HG03175 (cell line): Measurements from ENCODE around the gene SWI5.

Experiments
- ATAC-seq: cut with Tn5 transposase; IDR thresholded peaks from one replicate; pipeline ENCODE4 v1.9.1; 2021; ENCODE audit warnings: mild to moderate bottlenecking, moderate library complexity; ENCODE audit not compliant: unreplicated experiment

Gene SWI5

DNA sequence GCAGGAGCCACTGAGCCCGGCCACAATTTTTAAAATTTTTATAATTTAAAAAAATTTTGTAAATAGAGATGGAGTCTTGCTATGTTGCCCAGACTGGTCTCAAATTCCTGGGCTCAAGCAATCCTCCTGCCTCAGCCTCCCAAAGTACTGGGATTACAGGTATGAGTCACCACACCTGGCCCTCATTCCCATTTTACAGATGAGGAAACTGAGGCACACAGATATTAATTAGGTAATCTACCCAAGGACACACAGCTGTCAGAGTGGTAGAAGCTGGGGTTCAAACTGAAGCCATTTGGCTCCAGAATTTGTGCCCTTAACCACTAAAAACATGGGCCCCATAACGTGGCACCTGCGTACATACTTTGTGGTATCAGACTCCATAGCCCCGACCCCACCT, 38.6 kb downstream of the SWI5 start:
- ATAC-seq: no peak

DNA sequence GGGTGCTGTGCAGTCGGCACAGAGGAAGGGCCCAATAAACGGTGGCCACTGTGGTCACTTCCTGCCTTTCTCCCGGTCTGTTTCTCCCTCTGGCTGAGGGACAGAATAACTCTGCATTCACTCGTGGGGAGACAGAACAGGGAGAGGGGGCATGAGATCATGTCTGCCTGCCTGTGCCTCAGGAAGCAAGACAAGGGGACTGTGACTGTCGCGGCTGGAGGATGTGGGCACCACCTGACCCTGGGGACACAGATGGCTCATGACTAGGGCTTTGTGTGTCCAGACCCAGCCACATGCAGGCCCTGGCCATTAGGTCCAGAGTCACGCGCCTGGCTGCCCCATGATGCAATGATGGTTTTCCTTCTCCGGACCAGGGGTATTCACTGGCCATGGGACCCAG, 40.3 kb downstream of the SWI5 start:
- ATAC-seq: no peak

DNA sequence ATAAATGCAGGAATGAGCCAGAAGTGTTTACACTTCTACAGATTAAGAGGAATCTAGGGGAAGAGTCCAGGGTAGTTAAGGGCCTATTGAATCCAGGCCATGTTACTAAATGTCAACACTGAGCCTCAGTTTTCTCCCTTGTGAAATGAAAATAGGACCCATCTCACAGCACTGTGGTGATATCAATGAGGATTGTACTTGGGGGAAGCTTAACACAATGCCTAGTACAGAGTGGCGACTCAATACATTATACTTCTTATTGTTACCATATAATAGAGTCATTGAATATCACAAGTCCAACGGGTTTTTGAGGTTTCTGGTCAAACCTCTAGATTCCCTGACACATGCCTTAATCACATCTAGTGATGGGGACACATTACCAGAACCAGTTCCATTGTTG, 41.6 kb downstream of the SWI5 start:
- ATAC-seq: no peak

DNA sequence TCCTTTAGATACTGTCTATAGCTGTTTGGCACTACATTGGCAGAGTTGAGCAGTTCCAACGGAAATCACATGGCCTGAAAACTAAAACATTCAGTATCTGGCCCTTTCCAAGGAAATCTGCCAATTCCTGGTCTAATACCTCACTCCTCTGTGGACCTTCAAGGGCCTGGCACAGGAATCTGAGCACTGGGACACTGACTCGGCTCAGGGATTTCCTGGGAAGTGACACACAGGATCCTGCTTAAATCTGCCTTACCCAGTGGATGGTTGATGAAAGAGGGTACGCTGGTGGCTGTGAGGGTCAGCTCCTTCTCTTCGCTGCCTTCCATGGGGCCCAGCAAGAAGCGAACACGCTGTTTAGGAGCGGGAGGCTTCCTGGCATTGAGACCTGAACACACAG, 45.3 kb downstream of the SWI5 start:
- no peak for ATAC-seq

DNA sequence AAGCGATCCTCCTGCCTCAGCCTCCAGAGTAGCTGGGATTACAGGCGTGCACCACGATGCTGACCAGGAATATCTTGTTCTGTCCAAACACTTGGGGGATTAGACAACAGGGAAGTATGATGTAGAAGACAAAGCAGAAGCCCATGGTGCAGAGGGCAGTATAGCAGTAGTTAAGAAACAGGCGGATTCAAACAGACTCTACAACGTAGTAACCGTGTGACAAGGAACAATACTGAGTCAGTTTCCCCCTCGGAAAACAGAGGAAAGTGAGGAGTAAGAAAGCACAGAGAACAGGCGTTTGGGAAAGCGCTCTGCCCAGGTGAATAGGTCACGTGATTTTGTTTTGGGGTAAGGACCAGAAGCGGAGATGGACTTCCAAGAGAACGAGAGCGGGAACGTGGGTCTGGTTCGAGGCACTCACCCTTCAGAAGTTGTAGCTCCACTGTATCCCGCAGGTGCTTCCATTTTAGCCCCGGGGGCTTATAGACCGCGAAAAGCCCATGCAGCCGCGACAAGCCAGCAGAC, 45.9 kb downstream of the SWI5 start:
- peak; percentile 6 for ATAC-seq

DNA sequence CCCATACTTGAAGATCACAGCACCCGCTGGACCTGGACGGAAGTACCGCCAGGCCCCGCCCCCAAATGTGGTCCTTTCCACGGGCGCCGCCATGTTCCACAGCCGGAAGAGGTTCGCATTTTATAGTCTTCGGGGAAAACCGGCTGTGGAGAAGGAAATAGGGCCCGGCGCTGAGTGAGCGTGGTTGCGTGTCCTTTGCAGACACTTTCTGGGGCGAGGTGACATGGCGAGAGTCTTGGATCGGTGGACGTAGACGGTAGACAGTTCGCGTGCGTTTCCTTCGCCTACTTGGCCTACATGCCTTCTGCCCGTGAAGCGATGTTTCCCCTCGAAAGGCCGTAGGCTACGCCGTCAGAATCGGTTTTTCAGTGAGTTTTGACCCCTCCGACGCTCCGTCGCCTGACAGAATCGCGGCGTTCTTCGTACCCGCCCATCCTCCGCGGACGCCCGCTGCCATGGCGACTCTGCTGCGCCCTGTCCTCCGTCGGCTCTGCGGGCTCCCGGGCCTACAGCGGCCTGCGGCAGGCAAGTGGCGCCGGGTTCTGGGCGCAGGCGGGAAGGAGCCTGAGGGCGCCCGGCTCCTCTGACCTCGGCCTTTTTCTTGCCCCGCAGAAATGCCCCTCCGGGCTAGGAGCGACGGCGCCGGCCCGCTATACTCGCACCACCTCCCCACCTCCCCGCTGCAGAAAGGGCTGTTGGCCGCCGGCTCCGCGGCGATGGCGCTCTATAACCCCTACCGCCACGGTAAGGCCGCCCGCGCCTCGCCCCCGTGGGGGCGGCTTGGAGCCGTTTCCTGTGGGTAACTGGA, 46.5 kb downstream of the SWI5 start, which contains the start of the genes COQ4 and TRUB2:
Gene COQ4 (plus strand): TSS at position 436 of the 808 bp plus-strand sequence. CDS start 20 bp downstream, at position 456.
Gene TRUB2 (minus strand): TSS at position 44 of the 808 bp plus-strand sequence. CDS start 39 bp downstream, at position 5.
- ATAC-seq: peak; percentile 82

DNA sequence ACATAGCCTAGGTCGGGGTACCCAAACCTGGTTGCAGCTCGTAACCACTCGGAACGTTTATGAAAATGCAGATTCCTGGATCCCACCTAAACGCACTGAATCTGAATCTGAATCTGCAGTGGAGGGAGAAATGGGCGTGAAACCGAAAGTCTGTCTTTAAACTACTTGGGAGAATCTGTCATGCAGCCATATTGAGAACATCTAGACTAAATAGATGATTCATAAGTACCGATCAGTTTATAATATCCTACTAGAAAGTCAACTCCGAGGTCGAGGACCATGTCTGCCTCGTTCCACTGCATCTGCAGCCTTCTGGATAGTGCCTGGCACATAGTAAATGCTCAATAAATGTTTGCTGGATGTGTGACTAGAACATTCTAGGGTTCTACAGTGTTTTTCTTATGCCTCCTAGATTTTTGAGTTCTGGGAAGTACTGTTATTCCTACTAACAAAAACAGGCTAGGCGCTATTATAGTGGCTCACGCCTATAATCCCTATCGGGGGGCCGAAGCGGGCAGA, 47.2 kb downstream of the SWI5 start:
- no peak for ATAC-seq

DNA sequence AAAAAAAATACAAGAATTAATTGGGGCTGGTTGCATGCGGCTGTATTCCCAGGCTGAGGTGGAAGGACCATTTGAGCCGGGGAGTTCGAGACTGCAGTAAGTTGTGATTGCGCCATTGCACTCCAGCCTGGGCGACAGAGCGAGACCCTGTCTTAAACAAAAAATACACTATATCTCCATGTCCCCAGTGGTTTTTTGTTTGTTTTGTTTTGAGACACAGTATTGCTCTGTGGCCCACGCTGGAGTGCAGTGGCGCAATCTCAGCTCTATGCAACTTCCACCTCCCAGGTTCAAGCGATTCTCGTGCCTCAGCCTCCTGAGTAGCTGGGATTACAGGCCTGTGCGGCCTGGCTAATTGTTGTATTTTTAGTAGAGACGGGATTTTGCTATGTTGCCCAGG, 47.7 kb downstream of the SWI5 start:
- ATAC-seq: no peak

DNA sequence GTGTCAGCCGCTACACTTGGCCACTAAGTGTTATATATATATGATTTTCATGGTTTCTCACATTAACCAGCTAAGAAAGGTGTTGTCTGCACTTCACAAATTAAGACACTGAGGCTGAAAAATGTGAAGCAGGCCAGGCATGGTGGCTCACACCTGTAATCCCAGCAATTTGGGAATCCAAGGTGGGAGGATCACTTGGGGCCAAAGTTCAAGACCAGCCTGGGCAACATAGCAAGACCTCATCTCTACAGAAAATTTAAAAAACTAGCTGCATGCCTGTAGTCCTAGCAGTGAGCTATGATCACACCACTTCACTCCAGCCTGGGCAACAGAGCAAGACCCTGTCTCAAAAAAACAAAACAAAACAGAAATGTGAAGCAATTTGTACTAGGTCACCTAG, 48.3 kb downstream of the SWI5 start:
- no peak for ATAC-seq

DNA sequence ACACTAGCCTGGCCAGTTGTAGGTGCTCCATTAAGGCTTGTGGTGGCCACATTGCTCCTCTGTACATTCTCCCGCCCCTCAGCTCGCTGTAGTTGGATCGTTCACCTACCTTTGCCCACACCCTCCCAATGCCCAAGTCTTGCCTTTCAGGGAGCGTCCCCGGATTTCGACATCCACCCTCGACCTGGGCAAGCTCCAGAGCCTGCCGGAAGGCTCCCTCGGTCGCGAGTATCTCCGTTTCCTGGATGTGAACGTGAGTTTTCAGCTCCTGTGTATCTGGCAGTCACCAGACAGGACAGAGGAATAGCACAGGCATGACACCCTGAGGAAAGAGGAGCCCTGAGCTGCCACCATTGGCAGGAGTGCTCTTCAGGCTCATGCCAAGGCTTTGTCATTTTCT, 49.6 kb downstream of the SWI5 start:
- no peak for ATAC-seq

DNA sequence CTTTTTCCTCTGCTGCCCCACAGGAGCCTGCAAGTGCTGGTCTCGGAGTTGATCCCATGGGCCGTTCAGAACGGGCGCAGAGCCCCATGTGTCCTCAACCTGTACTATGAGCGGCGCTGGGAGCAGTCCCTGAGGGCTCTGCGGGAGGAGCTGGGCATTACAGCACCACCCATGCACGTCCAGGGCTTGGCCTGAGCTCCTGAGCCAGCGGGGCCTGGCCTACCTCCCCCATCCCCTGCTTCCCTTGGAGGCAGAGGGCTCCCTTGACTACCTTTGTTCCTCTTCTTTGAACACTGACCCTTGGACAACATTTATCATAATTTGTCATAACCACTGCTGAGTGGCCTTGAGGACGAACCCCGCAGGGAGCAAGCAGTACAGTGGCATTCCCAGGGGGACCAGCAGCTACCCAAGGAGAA, 57.4 kb downstream of the SWI5 start:
- no peak for ATAC-seq

DNA sequence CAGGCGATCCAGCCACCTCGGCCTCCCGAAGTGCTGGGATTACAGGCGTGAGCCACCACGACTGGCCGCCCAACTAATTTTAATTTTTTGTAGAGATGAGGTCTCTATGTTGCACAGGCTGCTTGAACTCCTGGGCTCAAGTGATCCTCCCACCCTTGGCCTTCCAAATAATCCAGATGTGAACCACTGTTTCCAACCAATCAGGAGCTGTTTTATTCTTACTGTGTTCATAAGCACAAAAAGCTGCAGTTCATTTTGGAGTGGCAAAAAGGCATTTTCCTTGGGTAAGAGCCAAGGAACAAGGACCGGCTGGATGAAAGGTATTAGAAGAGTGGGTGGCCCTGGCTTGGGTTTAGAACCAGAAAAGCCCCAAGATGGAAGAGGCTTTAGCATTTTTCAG, 59.1 kb downstream of the SWI5 start:
- ATAC-seq: no peak

DNA sequence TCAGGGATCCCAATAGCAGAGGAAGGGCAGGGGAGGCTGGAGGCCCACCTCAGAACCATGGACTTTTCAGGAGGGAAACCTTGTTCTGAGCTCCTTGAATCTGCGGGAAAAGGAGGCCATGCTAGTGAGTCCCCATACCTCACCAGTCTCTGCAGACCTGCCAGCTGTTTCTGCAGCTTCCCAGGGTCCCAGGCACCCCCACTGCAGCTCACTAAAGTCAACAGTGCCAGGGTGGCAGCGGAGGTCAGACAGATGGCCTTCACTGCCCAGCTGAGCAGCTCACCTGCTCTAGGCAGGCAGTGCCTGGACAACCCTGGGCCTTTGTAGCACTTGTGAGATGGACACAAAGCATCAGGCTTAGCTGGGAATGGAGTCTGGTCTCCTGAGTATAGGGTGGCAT, 59.8 kb downstream of the SWI5 start:
- no peak for ATAC-seq

DNA sequence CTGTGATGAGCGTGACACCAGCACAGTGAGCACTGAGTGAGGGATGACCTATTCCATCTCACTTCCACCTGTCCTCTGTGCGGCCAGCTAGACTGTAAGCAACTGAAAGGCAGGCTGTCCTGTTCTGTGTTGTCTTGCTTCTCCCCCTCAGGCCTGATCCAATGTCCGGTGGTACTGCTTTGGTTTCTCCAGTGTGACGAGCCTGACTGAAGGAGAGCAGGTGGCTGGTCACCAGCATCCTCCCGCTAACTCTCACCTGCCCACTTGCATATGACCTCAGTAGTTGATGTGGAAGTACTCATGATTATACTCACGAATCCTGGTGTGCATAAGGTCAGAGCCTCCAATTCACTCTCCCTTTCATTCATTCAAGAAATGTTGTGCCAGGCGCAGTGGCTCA, 61.9 kb downstream of the SWI5 start:
- no peak for ATAC-seq
